Heart left ventricle (tissue), 16 donors: Measurements from ENCODE around the gene DMPK. TPM values are rescaled to one million over a fixed set of nuclear protein-coding genes. Genes with fewer than 3 reads are reported as not detected.

Source experiments
- ATAC-seq, 4 donors: fragments of 200-7000 bp; cut with Tn5 transposase; one replicate each; pipeline ENCODE4 v1.9.1; 2020 to 2022; ENCODE audit warnings: moderate library complexity in 4 of 4, mild to moderate bottlenecking in 3 of 4, moderate number of reproducible peaks in 1 of 4
- DNase-seq, 5 donors: peaks; one replicate each; pipeline ENCODE4 v3.0.0-alpha.2; 2020
- H3K27ac ChIP-seq, 12 donors: fragments of 200-600 bp; sonication (generic) in 4 of 12; one replicate each; pipeline versions ENCODE4 v1.5.0 to v1.8.0; 2016 to 2022; ENCODE audit warnings: mild to moderate bottlenecking in 2 of 12
- H3K27me3 ChIP-seq, 9 donors: fragments of 200-600 bp; sonication (generic) in 2 of 9; one replicate each; pipeline versions ENCODE4 v1.5.1 to v1.8.0; 2016 to 2022; ENCODE audit warnings: mild to moderate bottlenecking in 3 of 9
- H3K36me3 ChIP-seq, 9 donors: fragments of 200-600 bp; sonication (generic) in 2 of 9; one replicate each; pipeline versions ENCODE4 v1.5.0 to v1.8.0; 2018 to 2022; ENCODE audit warnings: mild to moderate bottlenecking in 2 of 9
- H3K4me1 ChIP-seq, 12 donors: fragments of 200-600 bp; sonication (generic) in 4 of 12; one replicate each; pipeline versions ENCODE4 v1.5.0 to v1.8.0; 2016 to 2022; ENCODE audit warnings: mild to moderate bottlenecking in 3 of 12
- H3K4me3 ChIP-seq, 12 donors: fragments of 200-600 bp; sonication (generic) in 4 of 12; one replicate each; pipeline versions ENCODE4 v1.5.0 to v1.8.0; 2017 to 2022; ENCODE audit warnings: mild to moderate bottlenecking in 9 of 12, moderate library complexity in 4 of 12
- H3K9me3 ChIP-seq, 12 donors: fragments of 200-600 bp; sonication (generic) in 4 of 12; one replicate each; pipeline versions ENCODE4 v1.5.0 to v1.8.0; 2016 to 2022; ENCODE audit warnings: mild to moderate bottlenecking in 1 of 12
- POLR2A ChIP-seq, 2 donors: fragments of 450-650 bp; IDR thresholded peaks; one replicate each; pipeline ENCODE4 v1.6.1; 2017; ENCODE audit warnings: antibody characterized with exemption in 2 of 2, mild to moderate bottlenecking in 2 of 2, moderate library complexity in 2 of 2
- WGBS, 4 donors: extraction: QIAGEN DNeasy Blood & Tissue Kit in 2 of 4; methylation state at CpG; one replicate each; pipeline versions ENCODE4 v1.1.5 to v1.1.7; 2013 to 2018; 5-methylcytosine and 5-hydroxymethylcytosine counted together
- intact Hi-C, 10 donors: fragments of 100-400 bp; cut with DNase I; formaldehyde crosslinking; loops; one replicate each; pipeline versions ENCODE4 v1.11.1 to v1.14.2; 2022
- polyA plus RNA-seq, 2 donors: library from polyadenylated mRNA; stranded (reverse); fragments of 200-250 nt; gene quantifications; one replicate each; pipeline ENCODE4 v1.2.3, GENCODE V29; 2013
- total RNA-seq, 9 donors: library from RNA; depleted of rRNA in 2 of 9; stranded (reverse); fragments of >200 nt in 2 of 9; fragmentation: NEBNext Ultra II Directional in 3 of 9; extraction: Animal tissue kit (Norgen Biotek cat#: 25700) in 3 of 9; gene quantifications; one replicate each; pipeline versions ENCODE4 v1.1.0 to v1.2.4, GENCODE V29; 2016 to 2023
- TF ChIP-seq, protein P1 (sequence below), 12 donors: fragments of 200-600 bp; sonication (generic) in 4 of 12; IDR thresholded peaks; one replicate each; pipeline versions ENCODE4 v1.5.0 to v1.8.0; 2018 to 2022; ENCODE audit warnings: antibody characterized with exemption in 12 of 12, mild to moderate bottlenecking in 5 of 12
- donor health status: ischemic (EF 13 %, LVEDD 7.1; RV severe dilation, severe dysfunction).
- donor health status: healthy with polysubstance abuse.
- donor health status: DM: no; HTN: yes; CAD: no.
- donor health status: DM: no; HTN: no; CAD: no.
- donor health status: ischemic (EF 25% LVEDD 6.9; RV normal size, moderate dysfunction).
- donor health status: ischemic (EF 25% LVEDD 5.7; RV mildly dilated, moderate dysfunction).
- donor health status: healthy.
- donor health status: DM: yes; HTN: yes; CAD: no.
- donor health status: ischemic (EF 35%, LVEDD 5.7; RV mildly dilated, moderate dysfunction).
- donor health status: nonischemic (EF 11% LVEDD 7.7; RV severe dilation, severe dysfunction).
- donor health status: DM: yes; HTN: yes; CAD: no.
- donor health status: PGD.
- donor health status: ischemic (EF 29% LVEDD 5.4; RV normal size, mild dysfunction).
- donor health status: nonischemic (EF 23%, LVEDD 6.1; RV moderate dilation, normal function).

Gene DMPK
- total and polyA plus RNA-seq, 11 donors: 131 to 778 (median 311) TPM

DNA sequence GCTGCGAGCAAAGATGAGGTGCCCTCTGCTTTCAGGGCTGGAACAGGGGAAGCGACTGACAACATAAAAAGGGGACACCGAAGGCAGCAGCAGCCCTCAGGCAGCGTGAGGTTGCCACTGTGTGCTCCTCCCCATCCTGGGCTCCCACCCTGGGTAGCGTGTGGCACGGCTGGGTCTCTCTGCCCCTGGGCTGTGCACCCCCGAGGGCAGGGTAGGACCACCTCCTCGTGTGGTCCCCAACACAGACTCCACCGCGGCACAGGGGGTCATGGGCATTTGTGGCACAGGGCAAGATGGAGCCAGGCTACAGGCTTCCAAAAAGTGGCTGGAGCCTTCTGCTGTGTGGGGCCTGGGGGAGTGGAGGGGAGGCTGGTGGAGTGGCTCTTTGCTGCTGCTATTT lies 39.3 kb upstream of the DMPK start:
- TF ChIP-seq POLR2A (IDR thresholded peaks at IDR 0.05): no peak
- WGBS, 4 donors: 82 to 93% (median 87%) methylated on average over 5 to 10 of the region's 10 CpGs
- no peak for ATAC-seq
- Histone ChIP-seq H3K27me3 (no peaks in the 10 kb centered on the region), H3K27ac (no peak overlapping the region), H3K9me3 (no peaks in the 10 kb centered on the region), H3K4me3 (no peak overlapping the region), H3K36me3 (peaks cover 0 to 66% (median 59%) of the 10 kb centered on the region in 9 donors), H3K4me1 (peaks cover 0 to 19% (median 0%) of the 10 kb centered on the region in 12 donors)
- intact Hi-C loops: no loop called here
- peak in 2 of 5 donors; percentile 13 to 14 for DNase-seq

- ATAC-seq (no peak), DNase-seq (peak in 2 of 5 donors; percentile 4 to 29)
- Histone ChIP-seq H3K4me1 (peaks cover 0 to 24% (median 1%) of the 10 kb centered on the region in 12 donors), H3K4me3 (no peak overlapping the region), H3K27ac (no peak overlapping the region), H3K36me3 (peaks cover 0 to 62% (median 54%) of the 10 kb centered on the region in 9 donors), H3K9me3 (no peaks in the 10 kb centered on the region), H3K27me3 (peaks cover 0 to 2% (median 0%) of the 10 kb centered on the region in 9 donors)
- 83 to 89% (median 87%) methylated on average over 8 of the region's 8 CpGs for WGBS, 4 donors
- intact Hi-C loops: no loop called here
- no peak for TF ChIP-seq POLR2A (IDR thresholded peaks at IDR 0.05)
- TF ChIP-seq, protein P1, sequence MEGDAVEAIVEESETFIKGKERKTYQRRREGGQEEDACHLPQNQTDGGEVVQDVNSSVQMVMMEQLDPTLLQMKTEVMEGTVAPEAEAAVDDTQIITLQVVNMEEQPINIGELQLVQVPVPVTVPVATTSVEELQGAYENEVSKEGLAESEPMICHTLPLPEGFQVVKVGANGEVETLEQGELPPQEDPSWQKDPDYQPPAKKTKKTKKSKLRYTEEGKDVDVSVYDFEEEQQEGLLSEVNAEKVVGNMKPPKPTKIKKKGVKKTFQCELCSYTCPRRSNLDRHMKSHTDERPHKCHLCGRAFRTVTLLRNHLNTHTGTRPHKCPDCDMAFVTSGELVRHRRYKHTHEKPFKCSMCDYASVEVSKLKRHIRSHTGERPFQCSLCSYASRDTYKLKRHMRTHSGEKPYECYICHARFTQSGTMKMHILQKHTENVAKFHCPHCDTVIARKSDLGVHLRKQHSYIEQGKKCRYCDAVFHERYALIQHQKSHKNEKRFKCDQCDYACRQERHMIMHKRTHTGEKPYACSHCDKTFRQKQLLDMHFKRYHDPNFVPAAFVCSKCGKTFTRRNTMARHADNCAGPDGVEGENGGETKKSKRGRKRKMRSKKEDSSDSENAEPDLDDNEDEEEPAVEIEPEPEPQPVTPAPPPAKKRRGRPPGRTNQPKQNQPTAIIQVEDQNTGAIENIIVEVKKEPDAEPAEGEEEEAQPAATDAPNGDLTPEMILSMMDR (IDR thresholded peaks at IDR 0.05): no peak
These were observed 38.8 kb upstream of the DMPK start for GRCh38 chr19:45821103-45821521.

DNA sequence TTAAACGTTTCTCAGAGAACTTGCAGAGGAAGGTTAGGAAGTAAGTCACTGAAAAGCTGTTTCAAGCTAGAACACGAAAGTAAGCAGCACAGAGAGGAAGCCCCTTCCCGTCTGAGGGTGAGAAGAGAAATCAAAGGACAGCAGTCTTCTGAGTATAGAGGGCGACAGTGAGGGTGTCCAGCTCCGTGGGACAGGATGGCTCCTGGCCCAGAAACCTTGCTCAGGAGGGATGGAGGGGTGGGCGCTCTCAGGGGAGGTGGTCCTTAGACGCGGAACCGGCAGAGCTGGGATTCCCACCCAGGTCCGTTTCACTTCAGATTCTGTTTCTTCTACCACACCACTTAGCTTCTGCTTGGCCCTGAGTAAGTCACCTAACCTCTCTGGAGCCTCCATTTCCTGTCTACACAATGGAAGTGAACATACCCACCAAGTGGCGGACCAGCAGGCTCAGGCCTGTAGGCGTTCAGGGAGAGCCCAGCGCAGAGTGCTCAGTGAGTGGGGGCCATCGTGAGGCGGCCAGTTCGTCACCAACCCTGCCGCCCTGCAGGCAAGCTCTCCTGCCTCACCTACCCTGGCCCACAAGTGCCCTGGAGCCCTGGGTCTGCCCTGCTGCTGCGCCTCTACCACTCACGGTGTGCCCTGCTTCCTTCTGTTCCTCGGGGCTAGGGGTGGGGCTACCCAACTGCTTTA lies 38.3 kb upstream of the DMPK start:
- H3K27ac ChIP-seq: no peak overlapping the region
- WGBS, 4 donors: 73 to 77% (median 74%) methylated on average over 18 to 20 of the region's 20 CpGs
- H3K9me3 ChIP-seq: no peaks in the 10 kb centered on the region
- peaks cover 0 to 8% (median 0%) of the 10 kb centered on the region in 9 donors for H3K27me3 ChIP-seq
- TF ChIP-seq, protein P1 (IDR thresholded peaks at IDR 0.05): no peak
- TF ChIP-seq POLR2A (IDR thresholded peaks at IDR 0.05): no peak
- DNase-seq (peak in 1 of 5 donors; percentile 37), ATAC-seq (no peak)
- intact Hi-C loops: no loop called here
- no peak overlapping the region for H3K4me3 ChIP-seq
- H3K4me1 ChIP-seq: peaks cover 0 to 28% (median 5%) of the 10 kb centered on the region in 12 donors
- H3K36me3 ChIP-seq: peaks cover 0 to 56% (median 49%) of the 10 kb centered on the region in 9 donors

DNA sequence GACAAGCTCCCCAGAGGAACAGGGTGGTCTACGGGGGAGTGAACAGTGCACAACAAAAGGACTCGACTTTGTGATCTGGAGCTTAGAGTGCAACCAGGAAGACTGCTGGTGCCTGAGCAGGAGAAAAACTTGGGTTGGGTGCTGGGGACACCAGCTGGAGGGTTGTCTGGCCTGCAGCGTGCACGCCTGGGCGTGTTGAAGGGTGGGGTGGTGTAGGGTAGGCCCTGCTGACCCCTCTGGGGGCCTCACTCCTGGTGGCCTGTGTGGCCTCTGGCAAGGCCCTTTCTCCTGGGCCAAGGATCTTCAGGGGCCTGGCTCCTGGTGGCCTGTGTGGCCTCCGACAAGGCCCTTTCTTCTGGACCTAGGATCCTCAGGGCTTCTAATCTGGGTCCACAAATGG lies 37.5 kb upstream of the DMPK start:
- Histone ChIP-seq H3K36me3 (peaks cover 0 to 48% (median 41%) of the 10 kb centered on the region in 9 donors), H3K4me1 (peaks cover 0 to 34% (median 10%) of the 10 kb centered on the region in 12 donors), H3K4me3 (no peak overlapping the region), H3K27me3 (peaks cover 0 to 12% (median 0%) of the 10 kb centered on the region in 9 donors), H3K9me3 (no peaks in the 10 kb centered on the region), H3K27ac (no peak overlapping the region)
- no peak for ATAC-seq
- DNase-seq: no peak
- intact Hi-C loops: loop anchor here in 3 of 10 donors (5.0 kb wide), 1 partner anchor 63 kb away; no protein-coding TSS in a partner anchor
- 84 to 88% (median 86%) methylated on average over 6 of the region's 6 CpGs for WGBS, 4 donors
- TF ChIP-seq, protein P1 (IDR thresholded peaks at IDR 0.05): no peak
- no peak for TF ChIP-seq POLR2A (IDR thresholded peaks at IDR 0.05)
